Inferior parietal cortex (tissue), 1 donor: ENCODE results near the gene MAGEA4.
"Not testable (repeated sequence)": the region's sequence is repeated elsewhere in the genome, so short reads cannot be mapped to it uniquely, and the experiment has no call there.

Experiments
- DNase-seq: peaks from one replicate; pipeline ENCODE4 v3.0.0-alpha.2; 2016; ENCODE audit errors: extremely low spot score

Gene MAGEA4, protein sequence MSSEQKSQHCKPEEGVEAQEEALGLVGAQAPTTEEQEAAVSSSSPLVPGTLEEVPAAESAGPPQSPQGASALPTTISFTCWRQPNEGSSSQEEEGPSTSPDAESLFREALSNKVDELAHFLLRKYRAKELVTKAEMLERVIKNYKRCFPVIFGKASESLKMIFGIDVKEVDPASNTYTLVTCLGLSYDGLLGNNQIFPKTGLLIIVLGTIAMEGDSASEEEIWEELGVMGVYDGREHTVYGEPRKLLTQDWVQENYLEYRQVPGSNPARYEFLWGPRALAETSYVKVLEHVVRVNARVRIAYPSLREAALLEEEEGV

GRCh38 chrX:151912780-151913179 is at the start of gene MAGEA4:
TSS of gene MAGEA4 (plus strand) at chrX:151912889. CDS start at chrX:151923665, 10,776 bp downstream.
- no peak for DNase-seq

- no peak for DNase-seq
Measured at GRCh38 chrX:151870602-151871001, 42.1 kb upstream of the MAGEA4 start.

GRCh38 chrX:151871244-151871643 is 41.4 kb upstream of the MAGEA4 start:
- no peak for DNase-seq

DNA sequence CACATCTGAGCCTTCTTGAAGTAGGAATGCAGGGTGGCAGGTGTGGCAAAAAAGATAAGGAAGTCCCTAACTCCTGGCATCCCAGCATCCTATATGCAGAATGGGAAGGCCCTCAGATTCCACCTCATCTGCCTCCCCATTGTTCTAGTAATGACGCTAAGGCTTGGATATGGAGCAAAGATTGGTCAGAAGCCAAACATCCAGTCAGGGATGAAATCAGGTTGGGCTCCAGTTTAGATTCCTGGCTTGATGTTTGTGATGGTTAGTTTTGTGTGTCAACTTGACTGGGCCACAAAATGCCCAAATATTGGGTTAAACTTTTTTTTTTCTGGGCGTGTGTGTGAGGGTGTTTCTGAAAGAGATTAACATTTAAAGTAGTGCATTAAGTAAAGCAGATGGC is 39.6 kb upstream of the MAGEA4 start:
- DNase-seq: no peak

DNA sequence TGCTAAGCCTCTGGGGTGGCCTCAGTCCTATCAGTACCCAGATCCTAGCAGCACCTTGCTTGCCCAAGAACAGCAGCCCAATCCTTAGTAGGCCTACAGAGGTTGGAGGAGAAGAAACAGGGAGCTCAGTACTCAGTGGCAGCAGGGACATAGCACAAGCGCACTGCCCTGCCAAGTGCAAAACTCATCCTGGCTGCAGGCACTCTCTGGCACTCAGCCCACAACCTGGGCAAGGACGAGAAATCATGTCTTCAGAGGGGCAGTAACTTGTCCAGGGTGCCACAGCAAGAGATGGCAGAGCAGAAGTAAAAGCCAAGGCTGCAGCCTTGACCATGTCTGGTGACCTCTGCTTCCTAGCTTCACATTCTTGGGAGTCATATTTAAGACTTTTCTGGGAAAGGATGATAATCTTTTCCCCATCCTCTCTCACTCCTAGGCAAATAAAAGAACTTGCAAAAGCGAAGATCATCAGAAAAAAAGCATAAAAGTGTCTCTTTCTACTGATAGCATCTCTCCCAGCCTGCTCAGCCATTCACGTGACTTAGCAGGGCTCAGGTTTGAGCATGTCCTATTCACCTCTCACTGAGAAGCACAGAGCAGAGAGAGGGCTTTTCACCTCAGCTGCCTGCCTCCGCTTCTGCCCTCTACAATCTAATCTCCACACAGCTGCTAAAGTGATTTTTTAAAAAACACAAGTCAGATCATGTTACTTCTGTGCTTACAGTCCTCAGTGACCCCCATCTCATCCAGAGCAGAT is 37.2 kb upstream of the MAGEA4 start:
- DNase-seq: no peak

DNA sequence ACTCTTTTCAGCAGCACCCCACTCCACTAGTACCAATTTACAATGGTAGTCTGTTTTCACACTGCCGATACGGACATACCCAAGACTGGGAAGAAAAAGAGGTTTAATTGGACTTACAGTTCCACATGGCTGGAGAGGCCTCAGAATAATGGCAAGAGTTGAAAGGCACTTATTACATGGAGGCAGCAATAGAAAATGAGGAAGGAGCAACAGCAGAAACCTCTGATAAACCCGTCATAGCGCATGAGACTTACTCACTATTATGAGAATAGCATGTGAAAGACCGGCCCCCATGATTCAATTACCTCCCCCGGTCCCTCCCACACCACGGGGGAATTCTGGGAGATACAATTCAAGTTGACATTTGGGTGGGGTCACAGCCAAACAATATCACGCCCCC is 34.1 kb upstream of the MAGEA4 start:
- no peak for DNase-seq

DNA sequence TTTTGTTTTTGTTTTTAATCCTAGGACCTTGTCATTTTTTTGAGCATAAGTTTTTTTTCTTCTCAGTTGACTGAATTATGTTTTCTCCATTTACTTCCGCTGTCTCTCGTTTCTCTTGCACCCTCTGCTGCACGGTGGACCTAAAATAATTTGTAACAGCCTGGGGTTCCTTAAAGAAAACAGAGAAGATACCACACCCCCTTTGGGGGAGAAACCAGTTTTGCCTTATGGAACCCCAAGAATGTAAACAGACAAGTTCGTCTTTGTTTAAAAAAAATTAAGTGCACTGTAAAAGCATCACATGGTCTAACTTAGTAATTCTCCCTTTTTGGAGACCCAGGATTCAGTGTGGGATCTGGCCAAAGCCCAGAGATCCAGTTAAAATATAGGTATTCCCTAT is 32.8 kb upstream of the MAGEA4 start:
- DNase-seq: no peak

DNA sequence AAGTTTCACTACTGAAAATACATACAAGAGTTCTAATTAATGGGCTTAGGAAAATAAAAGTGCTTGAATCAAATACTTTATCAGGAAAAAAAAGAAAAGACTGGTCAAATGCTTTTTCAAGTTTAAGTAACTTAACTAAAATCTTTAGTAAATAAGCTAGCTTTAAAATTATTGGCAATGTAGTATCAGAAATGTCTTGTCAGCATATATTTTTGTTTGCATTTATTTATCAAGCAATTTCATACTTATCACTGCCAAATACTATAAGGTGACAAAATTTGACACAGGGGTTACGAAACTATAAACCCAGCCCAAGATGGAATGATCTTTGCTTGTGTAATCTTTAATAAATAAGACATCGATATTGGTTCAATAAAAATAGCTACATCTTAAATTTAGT is 31.8 kb upstream of the MAGEA4 start:
- no peak for DNase-seq

- DNase-seq: no peak
Measured at GRCh38 chrX:151889421-151889820, 23.3 kb upstream of the MAGEA4 start.

DNA sequence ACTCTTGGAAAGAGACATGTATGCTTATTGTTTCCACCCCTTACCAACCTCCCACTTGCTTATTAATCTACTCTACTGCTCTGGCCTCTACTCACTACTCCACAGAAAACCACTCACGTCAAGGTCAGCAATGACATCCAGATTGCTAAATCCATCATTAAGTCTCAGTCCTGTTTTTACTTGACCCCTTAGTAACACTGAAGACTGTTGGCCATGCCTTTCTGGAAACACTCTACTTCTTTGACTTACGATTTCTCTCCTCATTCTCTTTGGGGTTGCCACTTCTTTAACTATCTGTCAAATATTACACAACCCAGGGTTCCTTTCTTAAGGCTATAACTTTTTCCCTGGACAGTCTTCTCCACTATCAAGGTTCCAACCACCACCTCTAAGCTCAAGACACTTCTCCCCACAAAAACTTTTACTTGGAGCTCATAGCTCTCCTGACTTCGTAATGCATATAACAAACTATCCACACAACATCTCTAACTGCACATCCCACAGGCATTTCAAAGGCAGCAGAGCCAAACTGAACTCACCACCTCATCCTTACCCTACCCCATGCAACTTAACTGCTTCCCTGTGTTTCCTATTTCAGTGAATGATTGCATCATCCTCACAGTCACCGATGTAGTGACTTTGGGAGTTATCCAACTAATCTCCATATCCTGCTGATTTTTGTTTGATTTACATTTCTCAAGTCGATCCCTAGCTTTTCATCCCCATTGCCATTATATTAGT is 15.8 kb upstream of the MAGEA4 start:
- no peak for DNase-seq

- no peak for DNase-seq
Measured at GRCh38 chrX:151899622-151900021, 13.1 kb upstream of the MAGEA4 start.

GRCh38 chrX:151901826-151902225 is 10.9 kb upstream of the MAGEA4 start:
- no peak for DNase-seq

- DNase-seq: no peak
Measured at GRCh38 chrX:151902813-151903591, 9.7 kb upstream of the MAGEA4 start.

DNA sequence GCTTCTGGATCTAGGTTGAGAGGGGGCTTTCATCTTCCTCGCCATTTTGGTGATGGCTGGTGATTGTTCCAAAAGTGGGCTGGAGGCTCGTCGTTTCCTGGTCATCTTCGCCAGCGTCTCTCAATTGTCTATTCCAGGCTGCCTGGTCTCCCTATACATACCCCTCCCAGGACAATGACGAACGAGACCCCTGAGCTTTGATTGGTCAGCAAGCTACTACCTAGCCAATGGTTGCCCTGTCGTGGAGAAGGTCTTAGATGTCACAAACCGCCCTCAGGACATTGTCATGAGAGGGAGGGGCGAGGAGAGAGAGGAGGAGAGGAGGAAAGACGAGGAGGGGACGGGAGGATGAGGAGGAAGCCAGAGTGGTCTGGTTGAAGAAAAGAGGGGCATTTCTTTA is 7.7 kb upstream of the MAGEA4 start:
- no peak for DNase-seq

- DNase-seq: no peak
Measured at GRCh38 chrX:151912221-151912620, 468 bp upstream of the MAGEA4 start.

DNA sequence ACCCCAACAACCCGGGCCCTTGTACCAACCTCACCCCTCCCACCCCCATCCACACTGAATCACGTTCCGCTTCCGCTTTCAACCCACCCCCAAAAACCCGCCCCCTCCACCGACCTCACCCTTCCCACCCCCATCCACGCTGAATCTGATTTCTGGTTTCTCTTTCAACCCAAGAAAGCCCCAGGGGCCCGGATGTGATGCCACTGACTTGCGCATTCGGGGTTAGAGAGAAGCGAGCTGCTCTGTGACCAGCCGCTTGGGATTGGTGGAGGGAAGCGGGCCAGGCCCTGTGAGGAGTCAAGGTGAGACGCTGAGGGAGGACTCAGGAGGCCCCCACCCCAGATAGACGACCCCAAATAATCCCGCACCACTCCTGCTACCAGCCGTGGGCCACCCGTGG is 6.0 kb downstream of the MAGEA4 start:
- not testable (repeated sequence) for DNase-seq

GRCh38 chrX:151919610-151920009 is 6.9 kb downstream of the MAGEA4 start:
- no peak for DNase-seq

GRCh38 chrX:151920101-151920500 is 7.4 kb downstream of the MAGEA4 start:
- DNase-seq: no peak

GRCh38 chrX:151920530-151920929 is 7.8 kb downstream of the MAGEA4 start:
- no peak for DNase-seq

DNA sequence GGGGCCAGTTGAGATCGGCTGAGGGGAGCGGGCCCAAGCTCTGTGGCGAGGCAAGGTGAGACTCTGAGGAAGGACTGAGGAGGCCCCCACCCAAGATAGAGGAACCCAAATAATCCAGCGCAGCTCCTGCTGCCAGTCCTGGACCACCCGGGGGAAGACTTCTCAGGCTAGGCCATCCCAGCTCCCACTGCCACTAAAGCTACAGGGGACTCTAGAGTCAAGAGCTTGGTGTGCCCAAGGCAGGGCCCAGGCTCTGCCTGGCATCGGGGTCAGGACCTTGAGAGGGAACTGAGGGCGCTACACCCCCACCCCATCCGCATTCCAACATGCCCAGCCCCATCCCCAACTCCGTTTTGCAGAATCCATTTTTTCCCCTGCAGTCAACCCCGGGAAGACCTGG is 8.6 kb downstream of the MAGEA4 start:
- DNase-seq: no peak

GRCh38 chrX:151921866-151922265 is 9.2 kb downstream of the MAGEA4 start:
- no peak for DNase-seq

- no peak for DNase-seq
Measured at GRCh38 chrX:151922692-151923091, 10.0 kb downstream of the MAGEA4 start.
